ENCODE results near the gene CHAD. TPM values are rescaled to one million over a fixed set of nuclear protein-coding genes. Genes with fewer than 3 reads are reported as not detected.
A peak's percentile ranks its signal among the peaks of the same experiment; 100 is the strongest.

Gene CHAD
- total and polyA plus RNA-seq, 2 of the 13 experiments (the other 11 are each of a cell fraction or from before 2014, with no cell fraction given): 1.4 TPM; not detected in 1

DNA sequence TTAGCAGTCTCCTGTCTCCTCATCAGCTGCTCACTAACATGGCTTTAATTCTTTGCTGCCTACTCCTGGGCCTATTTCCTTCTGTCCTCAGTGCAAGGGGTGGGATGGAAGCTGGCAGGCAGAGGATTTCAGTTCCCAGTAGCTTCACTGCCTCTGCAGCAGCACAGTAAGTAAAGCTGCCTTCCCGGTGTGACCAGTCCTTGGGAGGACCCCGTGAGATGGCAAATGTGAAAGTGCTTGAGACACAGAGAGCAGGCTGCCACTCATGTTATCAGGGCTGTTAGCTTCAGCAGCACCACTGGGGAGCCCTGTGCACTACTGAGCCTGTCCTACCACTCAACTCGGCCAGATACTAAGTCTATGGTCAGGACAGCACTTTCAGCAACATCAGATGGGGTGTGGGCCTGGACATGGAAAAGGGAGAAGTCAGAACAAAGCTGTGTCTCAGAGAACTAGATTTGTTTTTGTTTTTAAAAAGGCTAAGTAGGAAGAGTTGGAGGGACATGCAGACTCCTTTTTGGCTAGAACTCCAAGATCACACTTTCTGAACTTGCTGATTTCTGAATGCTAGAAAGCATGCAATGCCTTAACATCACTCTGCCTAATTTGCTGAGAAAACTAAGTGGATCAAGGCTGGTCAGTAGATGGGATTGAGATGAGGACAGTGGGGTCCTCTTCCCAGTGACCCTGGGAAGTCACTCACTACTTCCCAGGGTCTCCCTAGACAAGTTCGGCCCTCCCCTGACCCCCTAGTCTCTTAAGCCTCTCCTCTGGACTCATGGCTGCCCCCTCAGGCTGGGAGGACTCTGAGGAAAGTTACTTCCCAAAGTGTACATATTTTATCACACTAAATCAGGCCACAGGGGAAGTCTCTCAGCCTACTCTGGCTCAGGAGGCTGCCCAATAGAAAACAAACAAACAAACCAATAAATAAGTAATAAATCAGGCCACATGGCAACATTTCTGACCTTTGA is 41.6 kb downstream of the CHAD start (continued):
- TF ChIP-seq ZNF3 (CRISPR knock-in tag; IDR thresholded peaks at IDR 0.05): 0 out of 2 replicates have a peak, but pooled peaks have one; percentile 4
- TF ChIP-seq, protein P1, sequence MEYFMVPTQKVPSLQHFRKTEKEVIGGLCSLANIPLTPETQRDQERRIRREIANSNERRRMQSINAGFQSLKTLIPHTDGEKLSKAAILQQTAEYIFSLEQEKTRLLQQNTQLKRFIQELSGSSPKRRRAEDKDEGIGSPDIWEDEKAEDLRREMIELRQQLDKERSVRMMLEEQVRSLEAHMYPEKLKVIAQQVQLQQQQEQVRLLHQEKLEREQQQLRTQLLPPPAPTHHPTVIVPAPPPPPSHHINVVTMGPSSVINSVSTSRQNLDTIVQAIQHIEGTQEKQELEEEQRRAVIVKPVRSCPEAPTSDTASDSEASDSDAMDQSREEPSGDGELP (IDR thresholded peaks at IDR 0.05; ENCODE audit: borderline replicate concordance, low read depth): 0 out of 2 replicates have a peak, but pooled peaks have one; percentile 20
- TF ChIP-seq, protein P2, sequence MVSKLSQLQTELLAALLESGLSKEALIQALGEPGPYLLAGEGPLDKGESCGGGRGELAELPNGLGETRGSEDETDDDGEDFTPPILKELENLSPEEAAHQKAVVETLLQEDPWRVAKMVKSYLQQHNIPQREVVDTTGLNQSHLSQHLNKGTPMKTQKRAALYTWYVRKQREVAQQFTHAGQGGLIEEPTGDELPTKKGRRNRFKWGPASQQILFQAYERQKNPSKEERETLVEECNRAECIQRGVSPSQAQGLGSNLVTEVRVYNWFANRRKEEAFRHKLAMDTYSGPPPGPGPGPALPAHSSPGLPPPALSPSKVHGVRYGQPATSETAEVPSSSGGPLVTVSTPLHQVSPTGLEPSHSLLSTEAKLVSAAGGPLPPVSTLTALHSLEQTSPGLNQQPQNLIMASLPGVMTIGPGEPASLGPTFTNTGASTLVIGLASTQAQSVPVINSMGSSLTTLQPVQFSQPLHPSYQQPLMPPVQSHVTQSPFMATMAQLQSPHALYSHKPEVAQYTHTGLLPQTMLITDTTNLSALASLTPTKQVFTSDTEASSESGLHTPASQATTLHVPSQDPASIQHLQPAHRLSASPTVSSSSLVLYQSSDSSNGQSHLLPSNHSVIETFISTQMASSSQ (IDR thresholded peaks at IDR 0.05; ENCODE audit: low read depth): no peak
- TF ChIP-seq, protein P2 (CRISPR knock-in tag; IDR thresholded peaks at IDR 0.05; ENCODE audit: borderline replicate concordance): no peak
- TF ChIP-seq KDM5A (IDR thresholded peaks at IDR 0.05; ENCODE audit: borderline replicate concordance, low read length): peak; percentile 92
- TF ChIP-seq, protein P3, sequence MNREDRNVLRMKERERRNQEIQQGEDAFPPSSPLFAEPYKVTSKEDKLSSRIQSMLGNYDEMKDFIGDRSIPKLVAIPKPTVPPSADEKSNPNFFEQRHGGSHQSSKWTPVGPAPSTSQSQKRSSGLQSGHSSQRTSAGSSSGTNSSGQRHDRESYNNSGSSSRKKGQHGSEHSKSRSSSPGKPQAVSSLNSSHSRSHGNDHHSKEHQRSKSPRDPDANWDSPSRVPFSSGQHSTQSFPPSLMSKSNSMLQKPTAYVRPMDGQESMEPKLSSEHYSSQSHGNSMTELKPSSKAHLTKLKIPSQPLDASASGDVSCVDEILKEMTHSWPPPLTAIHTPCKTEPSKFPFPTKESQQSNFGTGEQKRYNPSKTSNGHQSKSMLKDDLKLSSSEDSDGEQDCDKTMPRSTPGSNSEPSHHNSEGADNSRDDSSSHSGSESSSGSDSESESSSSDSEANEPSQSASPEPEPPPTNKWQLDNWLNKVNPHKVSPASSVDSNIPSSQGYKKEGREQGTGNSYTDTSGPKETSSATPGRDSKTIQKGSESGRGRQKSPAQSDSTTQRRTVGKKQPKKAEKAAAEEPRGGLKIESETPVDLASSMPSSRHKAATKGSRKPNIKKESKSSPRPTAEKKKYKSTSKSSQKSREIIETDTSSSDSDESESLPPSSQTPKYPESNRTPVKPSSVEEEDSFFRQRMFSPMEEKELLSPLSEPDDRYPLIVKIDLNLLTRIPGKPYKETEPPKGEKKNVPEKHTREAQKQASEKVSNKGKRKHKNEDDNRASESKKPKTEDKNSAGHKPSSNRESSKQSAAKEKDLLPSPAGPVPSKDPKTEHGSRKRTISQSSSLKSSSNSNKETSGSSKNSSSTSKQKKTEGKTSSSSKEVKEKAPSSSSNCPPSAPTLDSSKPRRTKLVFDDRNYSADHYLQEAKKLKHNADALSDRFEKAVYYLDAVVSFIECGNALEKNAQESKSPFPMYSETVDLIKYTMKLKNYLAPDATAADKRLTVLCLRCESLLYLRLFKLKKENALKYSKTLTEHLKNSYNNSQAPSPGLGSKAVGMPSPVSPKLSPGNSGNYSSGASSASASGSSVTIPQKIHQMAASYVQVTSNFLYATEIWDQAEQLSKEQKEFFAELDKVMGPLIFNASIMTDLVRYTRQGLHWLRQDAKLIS (CRISPR knock-in tag; IDR thresholded peaks at IDR 0.05): 0 out of 2 replicates have a peak, but pooled peaks have one; percentile 5
- no peak for TF ChIP-seq SOX13 (IDR thresholded peaks at IDR 0.05)
- no peak; a peak in 1 of 4 replicates for TF ChIP-seq SOX13 (CRISPR knock-in tag; conservative IDR thresholded peaks at IDR 0.05 in 1 of 2, IDR thresholded peaks at IDR 0.05 in 1 of 2)
- no peak for TF ChIP-seq RORA (CRISPR knock-in tag; IDR thresholded peaks at IDR 0.05)
- no peak; the same call in none of the 2 replicates for TF ChIP-seq BCL6 (CRISPR knock-in tag; IDR thresholded peaks at IDR 0.05)
- TF ChIP-seq REL (CRISPR knock-in tag; conservative IDR thresholded peaks at IDR 0.05): no peak
- no peak for TF ChIP-seq GATA4 (IDR thresholded peaks at IDR 0.05; ENCODE audit: borderline replicate concordance, low read depth)
- TF ChIP-seq, protein P4, sequence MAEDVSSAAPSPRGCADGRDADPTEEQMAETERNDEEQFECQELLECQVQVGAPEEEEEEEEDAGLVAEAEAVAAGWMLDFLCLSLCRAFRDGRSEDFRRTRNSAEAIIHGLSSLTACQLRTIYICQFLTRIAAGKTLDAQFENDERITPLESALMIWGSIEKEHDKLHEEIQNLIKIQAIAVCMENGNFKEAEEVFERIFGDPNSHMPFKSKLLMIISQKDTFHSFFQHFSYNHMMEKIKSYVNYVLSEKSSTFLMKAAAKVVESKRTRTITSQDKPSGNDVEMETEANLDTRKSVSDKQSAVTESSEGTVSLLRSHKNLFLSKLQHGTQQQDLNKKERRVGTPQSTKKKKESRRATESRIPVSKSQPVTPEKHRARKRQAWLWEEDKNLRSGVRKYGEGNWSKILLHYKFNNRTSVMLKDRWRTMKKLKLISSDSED (CRISPR knock-in tag; IDR thresholded peaks at IDR 0.05): no peak
- no peak for TF ChIP-seq ZNF770 (CRISPR knock-in tag; IDR thresholded peaks at IDR 0.05)
- TF ChIP-seq ESRRA (CRISPR knock-in tag; IDR thresholded peaks at IDR 0.05; ENCODE audit: low read depth): no peak
